ENCODE measurements around the gene IGF1.

- TF ChIP-seq CTCF (IDR thresholded peaks at IDR 0.05), result no peak
- no peak for TF ChIP-seq EP300 (IDR thresholded peaks at IDR 0.05)
Observed at GRCh38 chr12:102438047-102438826, 42.1 kb downstream of the IGF1 start.
